Glutamatergic neuron (in vitro differentiated cells): ENCODE results near the gene UNC13D. TPM values are rescaled to one million over a fixed set of nuclear protein-coding genes. Genes with fewer than 3 reads are reported as not detected.
"Not testable (repeated sequence)": the region's sequence is repeated elsewhere in the genome, so short reads cannot be mapped to it uniquely, and the experiment has no call there.

Experiments used
- DNase-seq: peaks from one replicate; pipeline ENCODE4 v3.0.0; 2022
- H3K27ac Mint-ChIP-seq: one replicate; pipeline ENCODE4 v1.8.0; 2020; ENCODE audit warnings: mild to moderate bottlenecking, mixed read lengths, inconsistent platforms; ENCODE audit not compliant: unreplicated experiment
- H3K27me3 Mint-ChIP-seq: one replicate; pipeline ENCODE4 v1.8.0; 2020; ENCODE audit warnings: mild to moderate bottlenecking, moderate library complexity, mixed read lengths, inconsistent platforms; ENCODE audit not compliant: unreplicated experiment
- H3K36me3 Mint-ChIP-seq: one replicate; pipeline ENCODE4 v1.8.0; 2020; ENCODE audit warnings: mild to moderate bottlenecking, mixed read lengths, inconsistent platforms; ENCODE audit not compliant: unreplicated experiment
- H3K4me1 Mint-ChIP-seq: one replicate; pipeline ENCODE4 v1.8.0; 2020; ENCODE audit warnings: mild to moderate bottlenecking, low read depth, mixed read lengths, inconsistent platforms; ENCODE audit not compliant: unreplicated experiment
- H3K4me3 Mint-ChIP-seq: one replicate; pipeline ENCODE4 v1.8.0; 2020; ENCODE audit warnings: mild to moderate bottlenecking, mixed read lengths, inconsistent platforms; ENCODE audit not compliant: unreplicated experiment
- H3K9me3 Mint-ChIP-seq: one replicate; pipeline ENCODE4 v1.8.0; 2020; ENCODE audit warnings: mild to moderate bottlenecking, moderate library complexity, mixed read lengths, inconsistent platforms; ENCODE audit not compliant: unreplicated experiment
- total RNA-seq: library from RNA; stranded (reverse); fragmentation: NEBNext Ultra II Directional; extraction: Animal tissue kit (Norgen Biotek cat#: 25700); gene quantifications from one replicate; pipeline ENCODE4 v1.2.1, GENCODE V29; 2021; ENCODE audit not compliant: unreplicated experiment
- TF ChIP-seq, protein P1 (sequence below): fragments of 200-600 bp; sonication (generic); IDR thresholded peaks from one replicate; pipeline ENCODE4 v1.5.0; 2021; ENCODE audit not compliant: partially characterized antibody, unreplicated experiment

UNC13D gene
- total RNA-seq, 1 donor from 2014 or later: 2.4 TPM

DNA sequence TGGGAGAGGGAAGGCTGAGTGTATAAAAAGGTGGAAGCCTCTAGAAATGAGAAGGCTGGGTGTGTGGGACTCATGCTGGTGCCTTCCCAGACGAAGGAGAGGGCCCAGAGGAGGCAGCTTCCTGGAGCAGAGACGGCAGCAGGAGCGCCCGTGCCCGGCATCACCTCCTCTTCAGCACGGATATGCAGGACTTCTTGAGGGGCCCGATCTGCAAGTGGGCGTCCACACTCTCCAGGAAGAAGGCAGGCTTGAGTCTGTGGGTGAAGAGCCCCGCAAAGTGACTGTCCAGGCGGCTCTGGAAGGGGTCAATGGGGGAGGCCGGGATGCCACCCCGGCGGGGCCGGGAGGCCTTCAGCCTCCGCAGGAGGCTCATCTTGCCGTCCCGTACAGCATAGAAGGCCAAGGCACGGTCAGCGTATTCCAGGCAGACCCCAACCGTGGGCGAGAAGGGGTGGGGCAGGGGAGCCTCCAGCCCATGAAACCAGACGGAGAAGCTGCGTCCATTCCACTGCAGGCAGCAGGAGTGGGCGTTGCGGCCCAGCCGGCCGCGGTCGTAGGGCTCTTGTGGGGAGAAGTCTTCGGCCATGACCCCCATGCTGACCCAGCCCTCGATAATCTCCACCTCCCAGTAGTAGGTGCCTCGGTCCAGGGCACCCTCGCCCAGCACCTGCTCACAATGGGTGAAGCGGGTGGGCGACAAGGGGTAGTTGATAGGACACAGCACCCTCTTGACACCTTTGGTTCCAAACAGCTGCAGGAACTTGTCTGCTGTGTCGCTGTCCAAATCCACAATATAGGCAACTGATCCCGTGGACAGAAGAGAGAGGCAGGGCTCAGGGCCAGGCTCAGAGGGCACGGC is 30.3 kb upstream of the UNC13D start:
- DNase-seq: no peak
- H3K27ac Mint-ChIP-seq: no peak overlapping the region
- peaks cover 2% of the 10 kb centered on the region for H3K4me1 Mint-ChIP-seq
- H3K4me3 Mint-ChIP-seq: no peak overlapping the region
- H3K36me3 Mint-ChIP-seq: no peaks in the 10 kb centered on the region
- peaks cover 5% of the 10 kb centered on the region for H3K9me3 Mint-ChIP-seq
- TF ChIP-seq, protein P1, sequence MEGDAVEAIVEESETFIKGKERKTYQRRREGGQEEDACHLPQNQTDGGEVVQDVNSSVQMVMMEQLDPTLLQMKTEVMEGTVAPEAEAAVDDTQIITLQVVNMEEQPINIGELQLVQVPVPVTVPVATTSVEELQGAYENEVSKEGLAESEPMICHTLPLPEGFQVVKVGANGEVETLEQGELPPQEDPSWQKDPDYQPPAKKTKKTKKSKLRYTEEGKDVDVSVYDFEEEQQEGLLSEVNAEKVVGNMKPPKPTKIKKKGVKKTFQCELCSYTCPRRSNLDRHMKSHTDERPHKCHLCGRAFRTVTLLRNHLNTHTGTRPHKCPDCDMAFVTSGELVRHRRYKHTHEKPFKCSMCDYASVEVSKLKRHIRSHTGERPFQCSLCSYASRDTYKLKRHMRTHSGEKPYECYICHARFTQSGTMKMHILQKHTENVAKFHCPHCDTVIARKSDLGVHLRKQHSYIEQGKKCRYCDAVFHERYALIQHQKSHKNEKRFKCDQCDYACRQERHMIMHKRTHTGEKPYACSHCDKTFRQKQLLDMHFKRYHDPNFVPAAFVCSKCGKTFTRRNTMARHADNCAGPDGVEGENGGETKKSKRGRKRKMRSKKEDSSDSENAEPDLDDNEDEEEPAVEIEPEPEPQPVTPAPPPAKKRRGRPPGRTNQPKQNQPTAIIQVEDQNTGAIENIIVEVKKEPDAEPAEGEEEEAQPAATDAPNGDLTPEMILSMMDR: no peak
- H3K27me3 Mint-ChIP-seq: peaks cover 7% of the 10 kb centered on the region

DNA sequence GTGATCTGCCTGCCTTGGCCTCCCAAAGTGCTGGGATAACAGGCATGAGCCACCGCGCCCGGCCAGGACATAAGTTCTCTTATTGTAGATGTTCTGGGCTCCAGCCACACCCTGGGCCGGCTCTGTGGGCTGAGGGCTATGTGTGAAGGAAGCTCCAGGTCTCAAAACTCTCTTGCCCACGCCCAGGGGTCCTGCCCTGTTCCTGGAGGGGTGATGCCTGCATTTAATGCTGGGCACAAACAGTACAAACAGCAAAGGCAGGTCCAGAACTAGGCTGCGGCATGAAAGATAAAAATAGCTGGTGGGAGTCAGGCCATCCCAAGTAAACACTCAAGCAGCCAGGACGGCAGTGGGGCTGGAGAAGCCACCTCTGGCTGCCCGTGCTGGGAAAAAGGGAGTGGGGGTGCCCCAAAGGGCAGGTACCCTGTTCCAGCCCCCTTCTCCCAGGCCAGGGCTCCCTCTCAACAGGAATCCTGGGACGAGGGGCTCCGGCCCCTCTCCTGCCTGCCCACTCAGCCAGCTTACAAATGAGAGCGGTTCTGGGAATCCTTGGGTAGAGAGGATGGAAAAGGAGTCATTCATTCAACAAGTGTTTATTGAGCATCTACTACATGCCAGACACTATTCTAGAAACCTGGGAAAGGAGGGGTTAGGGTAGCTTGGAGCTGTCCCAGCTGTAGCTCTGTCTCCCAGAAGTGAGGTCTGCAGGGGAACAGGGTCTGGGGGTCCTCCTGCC is 29.6 kb upstream of the UNC13D start:
- TF ChIP-seq, protein P1: no peak
- H3K27me3 Mint-ChIP-seq: peaks cover 5% of the 10 kb centered on the region

DNA sequence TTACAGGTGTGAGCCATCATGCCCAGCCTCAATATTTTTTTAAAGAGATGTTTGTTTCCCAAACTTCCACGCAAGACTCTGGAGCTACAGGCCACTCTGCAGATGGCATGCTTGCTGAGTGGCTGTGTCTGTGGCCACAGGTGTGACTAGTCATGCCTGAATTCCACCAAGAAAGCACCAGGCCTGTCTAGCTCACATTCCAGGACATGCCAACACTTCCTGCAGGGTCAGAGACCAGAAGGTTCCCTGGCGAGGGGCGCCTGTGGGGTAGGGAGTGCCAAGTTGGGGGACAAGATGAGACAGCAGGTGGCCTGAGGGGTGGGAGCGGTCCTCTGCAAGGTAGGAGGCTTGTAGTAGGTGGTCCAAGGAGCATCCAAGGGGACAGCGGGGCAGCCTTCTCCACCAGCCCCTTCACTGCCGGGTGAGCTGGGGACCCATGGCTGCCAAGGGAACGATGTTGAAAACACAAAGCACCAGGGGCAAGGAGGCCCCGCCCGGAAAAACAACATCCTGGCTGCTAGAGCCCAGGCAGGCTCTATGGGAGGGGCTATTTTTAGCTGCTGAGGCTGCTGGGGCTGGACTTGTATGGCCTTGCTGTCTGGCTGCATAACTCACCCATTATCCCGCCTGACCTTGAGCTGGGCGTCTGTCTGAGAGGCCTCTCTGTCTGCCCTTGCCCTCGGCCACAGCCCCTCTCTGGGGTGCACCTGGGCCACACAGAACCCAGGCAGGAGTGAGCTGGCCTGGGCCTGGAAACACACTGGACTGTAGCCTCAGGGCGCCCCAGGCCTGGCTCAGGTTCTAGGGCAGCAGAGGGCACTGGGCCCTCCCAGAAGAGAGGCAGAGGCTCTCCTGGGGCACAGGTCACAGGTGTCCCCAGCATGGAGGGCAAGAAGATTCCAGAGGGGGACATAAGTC is 28.5 kb upstream of the UNC13D start:
- DNase-seq: no peak
- no peak overlapping the region for H3K4me3 Mint-ChIP-seq
- H3K27ac Mint-ChIP-seq: no peak overlapping the region
- H3K27me3 Mint-ChIP-seq: peaks cover 5% of the 10 kb centered on the region
- H3K4me1 Mint-ChIP-seq: peaks cover 2% of the 10 kb centered on the region
- TF ChIP-seq, protein P1: no peak
- H3K36me3 Mint-ChIP-seq: no peaks in the 10 kb centered on the region
- H3K9me3 Mint-ChIP-seq: peaks cover 4% of the 10 kb centered on the region

More for the DNA sequence above, 29.6 kb upstream of the UNC13D start:
- Mint-ChIP-seq H3K27ac (no peak overlapping the region), H3K4me1 (peaks cover 2% of the 10 kb centered on the region), H3K4me3 (no peak overlapping the region), H3K9me3 (peaks cover 4% of the 10 kb centered on the region), H3K36me3 (no peaks in the 10 kb centered on the region)
- no peak for DNase-seq

DNA sequence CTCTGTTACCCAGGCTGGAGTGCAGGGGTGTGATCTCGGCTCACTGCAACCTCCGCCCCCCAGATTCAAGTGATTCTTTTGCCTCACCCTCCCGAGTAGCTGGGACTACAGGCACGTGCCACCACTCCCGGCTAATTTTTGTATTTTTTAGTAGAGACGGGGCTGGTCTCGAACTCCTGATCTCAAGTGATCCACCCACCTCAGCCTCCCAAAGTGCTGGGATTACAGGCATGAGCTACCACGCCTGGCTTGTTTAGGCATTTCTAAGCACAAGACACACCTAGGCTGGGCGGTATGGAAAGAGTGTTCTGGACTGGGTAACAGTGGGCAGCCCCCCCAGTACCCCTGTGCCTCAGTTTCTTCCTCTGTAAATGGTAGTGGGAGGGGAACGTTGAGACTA is 26.0 kb upstream of the UNC13D start:
- H3K36me3 Mint-ChIP-seq, H3K27me3 Mint-ChIP-seq, H3K27ac Mint-ChIP-seq, DNase-seq, H3K4me1 Mint-ChIP-seq, H3K4me3 Mint-ChIP-seq, H3K9me3 Mint-ChIP-seq: not testable (repeated sequence)
